K562 (cell line): Measurements from ENCODE around the gene DKKL1. TPM values are rescaled to one million over a fixed set of nuclear protein-coding genes. Genes with fewer than 3 reads are reported as not detected.

Experiments used
- BCOR ChIP-seq: fragments of 450-650 bp; IDR thresholded peaks from 2 replicates; pipeline ENCODE4 v1.6.1; 2016
- CBX1 ChIP-seq: sonication (generic); IDR thresholded peaks from 2 replicates; pipeline ENCODE4 v1.6.1; 2016; ENCODE audit warnings: antibody characterized with exemption, low read depth, mild to moderate bottlenecking
- FOXA3 ChIP-seq, 2 experiments: fragments of 450-650 bp in 1 of 2; sonication (generic) in 1 of 2; formaldehyde crosslinking; IDR thresholded peaks in 1 of 2; conservative IDR thresholded peaks in 1 of 2; 2 replicates each; pipeline versions ENCODE4 v1.4.0 to v1.8.0; 2020 to 2022; ENCODE audit warnings: mild to moderate bottlenecking in 2 of 2, missing genetic modification reagents in 1 of 2
- HDAC8 ChIP-seq: fragments of 450-650 bp; IDR thresholded peaks from 2 replicates; pipeline ENCODE4 v1.6.1; 2016; ENCODE audit warnings: mild to moderate bottlenecking, missing genetic modification characterization, moderate library complexity, missing compliant biosample characterization
- HDGF ChIP-seq: fragments of 450-650 bp; IDR thresholded peaks from 2 replicates; pipeline ENCODE4 v1.6.1; 2016
- HMG20B ChIP-seq: fragments of 250-450 bp; sonication (Bioruptor Pico); IDR thresholded peaks from 2 replicates; pipeline ENCODE4 v1.5.0; 2021; ENCODE audit warnings: mild to moderate bottlenecking
- JUNB ChIP-seq: fragments of 450-650 bp; formaldehyde crosslinking; conservative IDR thresholded peaks from 2 replicates; pipeline ENCODE4 v1.4.0; 2020; ENCODE audit warnings: mild to moderate bottlenecking
- PURB ChIP-seq: sonication (generic); formaldehyde crosslinking; IDR thresholded peaks from 2 replicates; pipeline ENCODE4 v1.9.0; 2021; ENCODE audit warnings: low read depth, mild to moderate bottlenecking, missing genetic modification reagents
- RFX5 ChIP-seq: IDR thresholded peaks from 2 replicates; pipeline ENCODE4 v1.6.1; 2011; ENCODE audit warnings: low read depth, mild to moderate bottlenecking, improper control_type of control experiment, low read length
- polyA plus RNA-seq, 8 experiments: library from polyadenylated mRNA; depleted of rRNA in 4 of 8; stranded (reverse) in 5 of 8; unstranded in 3 of 8; fragments of >200 nt; fragmentation: Nextera tagmentation in 2 of 8; fragmentation: Illumina TruSeq in 1 of 8; extraction: Ambion mirVana in 2 of 8; extraction: Trizol in 1 of 8; gene quantifications; 2 replicates each; pipeline versions ENCODE4 v1.2.1 to v1.2.3, GENCODE V29; 2011 to 2014; ENCODE audit warnings: inconsistent platforms in 1 of 8, missing spikeins in 1 of 8
- total RNA-seq, 7 experiments: library from RNA; depleted of rRNA in 6 of 7; stranded (reverse); fragments of >200 nt in 6 of 7; fragmentation: Illumina TruSeq in 2 of 7; extraction: Trizol in 2 of 7; gene quantifications; 2 replicates each; pipeline versions ENCODE4 v1.2.1 to v1.2.3, GENCODE V29; 2011 to 2021; ENCODE audit warnings: low replicate concordance in 1 of 7
- TF ChIP-seq, protein P1 (sequence below): fragments of 250-450 bp; sonication (Bioruptor Pico); IDR thresholded peaks from 2 replicates; pipeline ENCODE4 v1.5.0; 2021; ENCODE audit warnings: mild to moderate bottlenecking, moderate library complexity
- TF ChIP-seq, protein P2 (sequence below): fragments of 450-650 bp; formaldehyde crosslinking; IDR thresholded peaks from 2 replicates; pipeline ENCODE4 v1.4.0; 2020; ENCODE audit warnings: mild to moderate bottlenecking, moderate library complexity
- TF ChIP-seq, protein P3 (sequence below): sonication (generic); formaldehyde crosslinking; IDR thresholded peaks from 2 replicates; pipeline ENCODE4 v1.8.1; 2023; ENCODE audit warnings: mild to moderate bottlenecking, missing genetic modification reagents
- TF ChIP-seq, protein P4 (sequence below), 2 experiments: fragments of 450-650 bp; IDR thresholded peaks; 2 replicates each; pipeline ENCODE4 v1.6.1; 2018; ENCODE audit warnings: mild to moderate bottlenecking in 2 of 2, low read depth in 1 of 2; ENCODE audit not compliant: partially characterized antibody in 2 of 2
- TF ChIP-seq, protein P5 (sequence below): sonication (generic); formaldehyde crosslinking; IDR thresholded peaks from 2 replicates; pipeline ENCODE4 v1.8.1; 2023; ENCODE audit warnings: mild to moderate bottlenecking, missing genetic modification reagents

DKKL1 gene
- total and polyA plus RNA-seq, 9 of the 15 experiments (the other 6 are each of a cell fraction or from before 2014, with no cell fraction given) = 0.15 to 1.7 (median 0.52) TPM

DNA sequence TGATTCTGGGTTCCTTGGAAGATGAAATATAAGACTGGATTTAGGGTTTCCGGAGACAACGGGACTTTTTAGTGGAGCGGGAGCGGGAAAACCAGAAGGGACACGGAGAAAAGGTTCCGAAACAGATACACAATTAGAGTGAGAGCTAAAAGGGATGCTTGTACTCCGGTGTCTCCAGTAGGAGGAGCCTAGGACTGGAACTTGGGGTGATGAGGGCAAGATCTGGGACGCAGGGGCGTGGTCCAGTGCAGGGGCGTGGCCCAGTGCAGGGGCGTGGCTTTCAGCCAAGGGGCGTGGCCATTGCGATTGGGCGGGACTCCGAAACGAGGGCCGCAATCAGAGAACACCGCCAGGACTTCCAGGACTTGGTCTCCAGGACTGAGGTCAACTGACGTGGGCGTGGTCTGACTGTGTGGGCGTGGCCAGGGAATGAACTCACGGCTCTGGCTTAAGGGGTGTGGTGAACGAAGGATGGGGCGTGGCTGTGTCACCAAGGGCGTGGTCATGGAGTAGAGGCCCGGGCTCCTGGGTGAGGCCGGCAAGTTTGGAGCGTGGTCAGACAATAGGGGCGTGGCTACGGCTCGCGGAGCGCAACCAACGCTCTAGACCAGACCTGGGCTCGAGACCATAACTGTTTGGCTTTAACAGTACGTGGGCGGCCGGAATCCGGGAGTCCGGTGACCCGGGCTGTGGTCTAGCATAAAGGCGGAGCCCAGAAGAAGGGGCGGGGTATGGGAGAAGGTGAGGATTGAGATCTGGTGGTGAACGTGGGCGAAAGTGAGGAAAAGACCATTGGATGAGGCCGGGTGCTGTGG, at the start of gene DKKL1 (continued):
- TF ChIP-seq FOXA3 (CRISPR knock-in tag; conservative IDR thresholded peaks at IDR 0.05 in 1 of 2, IDR thresholded peaks at IDR 0.05 in 1 of 2) (no peak), HDGF (peak; percentile 85; the same call in 1 of the 2 replicates), PURB (CRISPR knock-in tag) (no peak), HDAC8 (no peak), RFX5 (peak; percentile 7; the same call in 1 of the 2 replicates), JUNB (CRISPR knock-in tag) (no peak), BCOR (no peak; the same call in 1 of the 2 replicates), CBX1 (no peak), HMG20B (CRISPR knock-in tag) (no peak)
- TF ChIP-seq, protein P1, sequence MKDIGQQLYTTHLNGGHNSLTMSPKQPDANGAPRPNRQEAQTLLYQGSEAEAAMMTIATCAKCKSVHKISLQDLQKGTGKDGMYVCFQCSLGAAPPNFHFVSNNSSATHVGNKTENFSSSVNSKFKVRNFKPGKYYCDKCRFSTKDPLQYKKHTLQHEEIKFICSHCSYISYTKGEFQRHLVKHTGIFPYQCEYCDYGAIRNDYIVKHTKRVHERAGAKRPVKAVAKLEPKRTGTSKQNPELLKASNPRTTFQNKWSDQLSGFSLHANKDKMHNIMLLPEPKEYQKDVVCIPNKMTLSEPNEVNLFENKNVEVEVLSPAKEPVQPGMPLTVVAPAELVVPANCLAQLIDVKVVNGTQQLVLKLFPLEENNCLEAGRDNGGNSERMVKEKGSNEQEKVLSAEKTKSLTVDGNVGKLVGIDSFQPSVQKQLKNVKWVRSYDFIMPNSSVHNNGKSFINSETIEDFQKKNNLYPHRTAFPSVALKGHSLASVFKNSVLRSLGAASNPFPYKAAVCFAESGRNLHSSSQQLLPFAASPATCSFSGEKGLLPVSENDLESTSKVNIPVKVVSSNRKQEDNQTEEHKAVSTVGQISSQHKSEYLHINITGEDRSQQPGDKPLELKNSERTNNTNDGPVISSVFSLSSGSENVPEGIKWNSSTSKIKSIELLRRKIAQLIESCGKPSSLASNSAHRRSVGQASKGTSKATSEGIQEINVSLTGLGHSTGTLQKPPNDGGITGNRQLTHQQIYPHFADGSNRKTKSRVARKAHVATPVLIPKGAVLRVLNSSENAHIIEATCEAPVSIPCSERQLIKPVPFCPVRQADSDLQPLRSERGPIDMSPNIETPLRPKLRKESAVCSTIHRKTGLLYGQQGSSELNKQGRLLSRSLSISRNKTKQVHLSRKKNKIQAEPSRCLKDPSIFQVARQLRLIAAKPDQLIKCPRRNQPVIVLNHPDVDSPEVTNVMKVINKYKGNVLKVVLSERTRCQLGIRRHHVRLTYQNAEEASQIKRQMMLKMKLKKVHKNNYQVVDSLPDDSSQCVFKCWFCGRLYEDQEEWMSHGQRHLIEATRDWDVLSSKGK (CRISPR knock-in tag) = no peak
- TF ChIP-seq, protein P2, sequence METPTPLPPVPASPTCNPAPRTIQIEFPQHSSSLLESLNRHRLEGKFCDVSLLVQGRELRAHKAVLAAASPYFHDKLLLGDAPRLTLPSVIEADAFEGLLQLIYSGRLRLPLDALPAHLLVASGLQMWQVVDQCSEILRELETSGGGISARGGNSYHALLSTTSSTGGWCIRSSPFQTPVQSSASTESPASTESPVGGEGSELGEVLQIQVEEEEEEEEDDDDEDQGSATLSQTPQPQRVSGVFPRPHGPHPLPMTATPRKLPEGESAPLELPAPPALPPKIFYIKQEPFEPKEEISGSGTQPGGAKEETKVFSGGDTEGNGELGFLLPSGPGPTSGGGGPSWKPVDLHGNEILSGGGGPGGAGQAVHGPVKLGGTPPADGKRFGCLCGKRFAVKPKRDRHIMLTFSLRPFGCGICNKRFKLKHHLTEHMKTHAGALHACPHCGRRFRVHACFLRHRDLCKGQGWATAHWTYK = no peak
- TF ChIP-seq, protein P3, sequence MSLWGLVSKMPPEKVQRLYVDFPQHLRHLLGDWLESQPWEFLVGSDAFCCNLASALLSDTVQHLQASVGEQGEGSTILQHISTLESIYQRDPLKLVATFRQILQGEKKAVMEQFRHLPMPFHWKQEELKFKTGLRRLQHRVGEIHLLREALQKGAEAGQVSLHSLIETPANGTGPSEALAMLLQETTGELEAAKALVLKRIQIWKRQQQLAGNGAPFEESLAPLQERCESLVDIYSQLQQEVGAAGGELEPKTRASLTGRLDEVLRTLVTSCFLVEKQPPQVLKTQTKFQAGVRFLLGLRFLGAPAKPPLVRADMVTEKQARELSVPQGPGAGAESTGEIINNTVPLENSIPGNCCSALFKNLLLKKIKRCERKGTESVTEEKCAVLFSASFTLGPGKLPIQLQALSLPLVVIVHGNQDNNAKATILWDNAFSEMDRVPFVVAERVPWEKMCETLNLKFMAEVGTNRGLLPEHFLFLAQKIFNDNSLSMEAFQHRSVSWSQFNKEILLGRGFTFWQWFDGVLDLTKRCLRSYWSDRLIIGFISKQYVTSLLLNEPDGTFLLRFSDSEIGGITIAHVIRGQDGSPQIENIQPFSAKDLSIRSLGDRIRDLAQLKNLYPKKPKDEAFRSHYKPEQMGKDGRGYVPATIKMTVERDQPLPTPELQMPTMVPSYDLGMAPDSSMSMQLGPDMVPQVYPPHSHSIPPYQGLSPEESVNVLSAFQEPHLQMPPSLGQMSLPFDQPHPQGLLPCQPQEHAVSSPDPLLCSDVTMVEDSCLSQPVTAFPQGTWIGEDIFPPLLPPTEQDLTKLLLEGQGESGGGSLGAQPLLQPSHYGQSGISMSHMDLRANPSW = no peak
- TF ChIP-seq, protein P4, sequence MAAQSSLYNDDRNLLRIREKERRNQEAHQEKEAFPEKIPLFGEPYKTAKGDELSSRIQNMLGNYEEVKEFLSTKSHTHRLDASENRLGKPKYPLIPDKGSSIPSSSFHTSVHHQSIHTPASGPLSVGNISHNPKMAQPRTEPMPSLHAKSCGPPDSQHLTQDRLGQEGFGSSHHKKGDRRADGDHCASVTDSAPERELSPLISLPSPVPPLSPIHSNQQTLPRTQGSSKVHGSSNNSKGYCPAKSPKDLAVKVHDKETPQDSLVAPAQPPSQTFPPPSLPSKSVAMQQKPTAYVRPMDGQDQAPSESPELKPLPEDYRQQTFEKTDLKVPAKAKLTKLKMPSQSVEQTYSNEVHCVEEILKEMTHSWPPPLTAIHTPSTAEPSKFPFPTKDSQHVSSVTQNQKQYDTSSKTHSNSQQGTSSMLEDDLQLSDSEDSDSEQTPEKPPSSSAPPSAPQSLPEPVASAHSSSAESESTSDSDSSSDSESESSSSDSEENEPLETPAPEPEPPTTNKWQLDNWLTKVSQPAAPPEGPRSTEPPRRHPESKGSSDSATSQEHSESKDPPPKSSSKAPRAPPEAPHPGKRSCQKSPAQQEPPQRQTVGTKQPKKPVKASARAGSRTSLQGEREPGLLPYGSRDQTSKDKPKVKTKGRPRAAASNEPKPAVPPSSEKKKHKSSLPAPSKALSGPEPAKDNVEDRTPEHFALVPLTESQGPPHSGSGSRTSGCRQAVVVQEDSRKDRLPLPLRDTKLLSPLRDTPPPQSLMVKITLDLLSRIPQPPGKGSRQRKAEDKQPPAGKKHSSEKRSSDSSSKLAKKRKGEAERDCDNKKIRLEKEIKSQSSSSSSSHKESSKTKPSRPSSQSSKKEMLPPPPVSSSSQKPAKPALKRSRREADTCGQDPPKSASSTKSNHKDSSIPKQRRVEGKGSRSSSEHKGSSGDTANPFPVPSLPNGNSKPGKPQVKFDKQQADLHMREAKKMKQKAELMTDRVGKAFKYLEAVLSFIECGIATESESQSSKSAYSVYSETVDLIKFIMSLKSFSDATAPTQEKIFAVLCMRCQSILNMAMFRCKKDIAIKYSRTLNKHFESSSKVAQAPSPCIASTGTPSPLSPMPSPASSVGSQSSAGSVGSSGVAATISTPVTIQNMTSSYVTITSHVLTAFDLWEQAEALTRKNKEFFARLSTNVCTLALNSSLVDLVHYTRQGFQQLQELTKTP (IDR thresholded peaks at IDR 0.05; ENCODE audit: low read depth in 1 of 2, partially characterized antibody in 2 of 2) = no peak
- TF ChIP-seq, protein P5, sequence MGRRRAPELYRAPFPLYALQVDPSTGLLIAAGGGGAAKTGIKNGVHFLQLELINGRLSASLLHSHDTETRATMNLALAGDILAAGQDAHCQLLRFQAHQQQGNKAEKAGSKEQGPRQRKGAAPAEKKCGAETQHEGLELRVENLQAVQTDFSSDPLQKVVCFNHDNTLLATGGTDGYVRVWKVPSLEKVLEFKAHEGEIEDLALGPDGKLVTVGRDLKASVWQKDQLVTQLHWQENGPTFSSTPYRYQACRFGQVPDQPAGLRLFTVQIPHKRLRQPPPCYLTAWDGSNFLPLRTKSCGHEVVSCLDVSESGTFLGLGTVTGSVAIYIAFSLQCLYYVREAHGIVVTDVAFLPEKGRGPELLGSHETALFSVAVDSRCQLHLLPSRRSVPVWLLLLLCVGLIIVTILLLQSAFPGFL = no peak
